ENCODE results near the gene MATN1.

The MATN1 gene

DNA sequence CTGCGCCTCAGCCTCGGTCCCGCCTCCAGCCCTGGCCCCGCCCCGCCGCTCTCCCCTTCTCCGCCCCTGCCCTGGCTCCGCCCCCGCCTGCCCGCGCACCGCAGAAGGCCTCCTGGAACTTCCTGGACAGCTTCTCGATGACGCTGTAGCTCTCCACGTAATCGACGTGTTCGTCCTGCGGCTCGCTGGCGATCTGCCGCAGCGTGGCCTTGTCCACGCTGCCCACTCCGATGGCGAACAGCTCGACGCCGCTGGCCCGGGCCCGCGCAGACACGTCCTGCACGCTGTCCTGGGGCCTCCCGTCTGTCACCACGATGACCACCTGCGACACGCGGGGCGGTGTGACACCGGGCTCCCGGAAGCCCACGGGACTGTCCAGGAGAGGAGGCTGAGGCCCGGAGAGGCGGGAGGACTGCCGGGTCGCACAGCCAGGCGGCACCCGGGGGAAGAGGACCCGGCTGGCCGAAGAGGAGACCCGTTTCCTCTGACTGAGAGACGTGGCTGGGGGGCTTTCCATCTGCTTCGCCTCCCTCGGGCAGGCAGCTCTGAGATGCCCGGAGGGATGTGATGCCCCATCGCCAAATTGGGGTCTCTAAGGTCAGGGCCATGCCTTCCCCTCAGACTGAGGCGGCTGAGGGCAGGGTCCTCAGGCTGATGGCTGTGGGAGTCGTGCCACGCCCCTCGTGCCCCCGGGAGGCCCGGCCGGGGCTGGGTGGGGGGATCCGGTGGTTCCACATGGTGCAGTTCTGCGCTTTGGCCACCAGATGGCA, 4.6 kb downstream of the MATN1 start:
- DNase-seq (ENCODE audit: low spot score), result peak; percentile 87

DNA sequence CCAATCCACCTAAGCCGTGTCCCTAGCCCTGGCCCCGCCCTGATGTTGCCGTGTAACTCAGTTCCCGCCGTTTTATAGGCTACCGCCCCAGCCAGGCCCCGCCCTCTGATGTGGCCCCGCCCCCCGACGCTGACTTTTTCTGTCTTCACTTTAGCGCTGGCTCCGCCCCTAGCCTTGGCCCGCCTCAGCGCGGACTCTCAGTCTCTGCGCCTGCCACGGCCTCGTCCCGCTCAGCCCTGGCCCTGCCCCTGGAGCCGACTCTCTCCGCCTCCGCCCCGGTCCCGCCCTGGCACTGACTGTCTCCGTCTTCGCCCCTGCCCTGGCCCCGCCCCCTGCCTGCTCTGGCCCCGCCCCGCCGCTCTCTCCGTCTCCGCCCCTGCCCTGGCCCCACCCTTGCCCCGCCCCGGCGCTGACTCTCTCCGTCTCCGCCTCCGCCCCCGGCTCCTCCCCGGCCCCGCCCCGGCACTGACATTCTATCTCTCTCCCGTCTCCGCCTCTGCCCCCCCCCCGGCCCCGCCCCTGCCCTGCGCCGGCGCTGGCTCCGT, 5.2 kb downstream of the MATN1 start:
- DNase-seq (ENCODE audit: low spot score), result peak; percentile 98

DNA sequence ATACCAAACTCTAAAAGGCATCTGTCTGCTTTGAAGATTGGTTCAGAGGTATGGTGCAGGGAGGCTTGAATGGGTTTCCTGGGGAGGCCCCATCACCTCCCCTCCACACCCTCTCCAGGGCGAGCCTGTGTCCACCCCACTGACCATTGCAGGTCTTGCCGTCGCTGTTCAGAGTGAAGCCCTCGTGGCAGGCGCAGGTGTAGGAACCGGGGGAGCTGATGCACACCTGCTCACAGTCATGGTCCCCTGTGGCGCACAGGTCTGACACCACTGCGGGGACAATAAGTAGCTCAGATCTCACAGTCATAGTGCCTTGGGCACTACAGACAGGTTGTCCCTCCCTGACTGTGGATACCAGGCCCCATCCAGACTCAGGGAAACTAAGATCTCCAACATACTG, 6.7 kb downstream of the MATN1 start:
- no peak for DNase-seq (ENCODE audit: low spot score)

DNA sequence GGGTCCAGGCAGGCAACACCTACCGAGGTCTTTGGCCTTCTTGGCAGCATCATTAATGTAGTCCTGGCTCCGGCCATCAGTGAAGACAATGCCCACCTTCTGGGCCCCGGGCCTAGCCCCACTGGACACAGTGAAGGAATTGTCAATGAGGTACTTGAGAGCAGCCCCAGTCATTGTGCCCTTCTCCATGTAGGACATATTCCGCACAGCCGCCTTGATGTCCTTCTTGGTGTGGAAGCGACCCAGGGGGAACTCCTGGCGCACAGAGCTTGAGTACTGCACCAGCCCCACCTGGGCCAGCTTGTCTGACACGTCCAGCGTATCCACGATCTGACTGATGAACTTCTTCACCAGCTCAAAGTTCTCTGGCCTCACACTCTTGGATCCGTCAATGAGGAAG, 7.5 kb downstream of the MATN1 start:
- DNase-seq (ENCODE audit: low spot score), result no peak

DNA sequence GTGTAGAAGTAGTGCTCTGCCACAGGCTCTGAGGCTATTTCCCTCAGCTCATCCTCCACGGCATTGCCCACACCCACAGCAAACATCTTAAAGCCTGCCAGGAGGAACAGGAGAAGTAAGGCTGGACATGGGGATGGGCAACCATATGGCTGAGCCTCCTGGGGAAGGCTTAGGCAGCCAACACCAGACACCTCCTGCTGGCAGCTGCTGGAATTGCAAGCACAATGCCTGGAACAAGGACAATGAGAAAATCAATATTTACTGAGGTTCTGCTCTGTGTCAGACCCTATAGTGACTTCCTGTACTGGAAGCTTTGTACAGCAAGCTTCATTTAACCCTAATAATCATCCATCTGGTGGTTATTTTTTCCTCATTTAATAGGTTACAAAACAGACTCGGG, 8.2 kb downstream of the MATN1 start:
- no peak for DNase-seq (ENCODE audit: low spot score)

DNA sequence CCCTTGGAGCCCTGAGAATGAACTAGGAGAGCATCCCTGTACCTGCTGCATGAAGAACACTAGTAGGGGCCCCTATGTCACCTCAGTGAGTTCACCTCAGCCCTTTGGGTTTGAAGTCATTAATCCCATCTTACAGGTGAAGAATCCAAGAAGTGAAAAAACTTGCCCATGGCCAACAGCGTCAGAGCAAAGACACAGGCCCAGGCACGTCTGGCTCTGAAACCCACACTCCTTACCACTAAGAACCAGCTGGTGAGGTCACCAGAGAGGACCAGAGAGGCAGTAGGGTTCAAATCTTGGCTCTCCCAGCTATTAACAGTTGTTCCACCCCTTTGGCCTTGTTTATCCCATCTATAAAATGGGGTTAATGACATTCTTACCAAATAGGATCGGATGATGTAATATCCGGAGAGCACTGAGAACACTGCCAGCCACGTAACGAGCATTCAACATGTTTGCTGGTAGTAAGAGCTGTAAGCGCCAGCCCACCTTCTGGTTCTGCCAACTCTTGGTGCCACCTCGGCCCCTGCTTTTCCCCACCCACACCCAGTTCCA, 8.8 kb downstream of the MATN1 start:
- no peak for DNase-seq (ENCODE audit: low spot score)

DNA sequence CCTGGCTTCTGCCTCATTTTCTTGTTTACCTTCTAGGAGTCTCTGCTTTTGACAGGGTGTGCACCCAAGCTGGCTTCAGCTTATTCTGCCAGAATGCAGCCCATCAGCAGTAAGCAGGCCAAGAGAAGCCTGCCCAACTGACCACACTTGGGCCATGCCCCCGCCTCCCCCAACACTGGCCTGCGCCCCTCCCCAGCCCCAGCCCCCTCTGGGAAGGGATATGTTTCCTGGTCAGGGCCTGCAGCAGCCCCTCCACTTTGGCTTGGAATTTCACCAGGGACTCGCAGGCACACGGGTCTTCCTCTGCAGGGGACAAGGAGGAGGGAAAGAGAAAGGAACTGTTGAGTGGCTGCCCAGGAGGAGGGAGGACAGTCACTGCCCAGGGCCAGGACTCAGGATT, 9.4 kb downstream of the MATN1 start:
- no peak for DNase-seq (ENCODE audit: low spot score)

DNA sequence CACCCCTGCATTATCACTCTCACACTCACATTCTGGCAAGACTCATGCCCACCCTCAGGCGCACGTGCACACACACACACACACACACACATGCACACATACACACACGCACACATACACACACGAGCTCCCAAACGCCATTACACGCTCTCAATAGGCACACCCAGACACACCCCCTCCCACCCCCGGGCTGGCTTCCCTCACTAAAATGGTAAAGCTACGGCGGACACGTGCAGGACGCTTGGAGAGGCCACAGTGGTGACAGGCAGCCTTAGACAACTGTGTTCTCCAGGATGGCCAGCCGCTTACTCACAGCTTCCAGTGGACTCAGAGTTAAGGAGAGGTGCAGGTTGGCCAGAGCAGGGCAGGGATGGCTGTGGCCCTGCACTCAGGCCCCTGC, 10.1 kb downstream of the MATN1 start:
- no peak for DNase-seq (ENCODE audit: low spot score)

DNA sequence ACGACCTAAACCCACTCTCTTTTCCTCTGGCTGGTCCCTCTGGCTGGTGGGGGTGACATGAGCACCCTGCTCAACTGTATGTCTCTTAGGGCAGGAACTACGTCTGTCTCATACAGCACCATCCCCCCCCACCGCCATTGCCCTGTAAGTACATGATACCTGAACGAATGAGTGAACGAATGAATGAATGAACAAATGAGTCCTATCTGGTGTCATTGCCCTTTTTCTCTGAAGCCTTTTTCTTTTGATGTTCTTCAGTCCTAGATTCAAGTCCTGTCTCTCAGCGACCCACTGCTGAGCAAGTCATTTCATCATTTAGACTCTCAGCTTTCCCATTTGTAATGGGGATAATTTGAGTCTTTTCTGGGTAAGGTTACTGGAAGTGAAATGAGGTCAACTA, 10.8 kb downstream of the MATN1 start:
- DNase-seq (ENCODE audit: low spot score), result no peak

DNA sequence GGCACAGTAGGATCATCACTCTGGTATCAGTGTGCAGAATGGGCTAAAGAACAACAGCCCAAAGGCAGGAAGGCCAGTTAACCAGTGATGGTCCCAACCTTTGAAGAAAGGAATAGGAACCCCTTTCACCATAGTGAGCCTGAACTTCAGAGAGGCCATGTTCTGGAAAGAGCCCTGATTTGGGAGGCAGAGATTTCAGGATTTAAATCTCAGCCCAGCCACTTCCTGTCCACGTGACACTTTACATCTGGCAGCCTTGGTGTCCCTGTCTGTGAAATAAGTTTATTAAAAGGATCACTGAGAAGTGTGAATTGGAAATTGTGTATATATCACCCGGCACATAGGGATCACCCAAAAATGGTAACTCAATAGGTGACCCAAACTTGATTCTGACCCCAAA, 13.0 kb downstream of the MATN1 start:
- no peak for DNase-seq (ENCODE audit: low spot score)

DNA sequence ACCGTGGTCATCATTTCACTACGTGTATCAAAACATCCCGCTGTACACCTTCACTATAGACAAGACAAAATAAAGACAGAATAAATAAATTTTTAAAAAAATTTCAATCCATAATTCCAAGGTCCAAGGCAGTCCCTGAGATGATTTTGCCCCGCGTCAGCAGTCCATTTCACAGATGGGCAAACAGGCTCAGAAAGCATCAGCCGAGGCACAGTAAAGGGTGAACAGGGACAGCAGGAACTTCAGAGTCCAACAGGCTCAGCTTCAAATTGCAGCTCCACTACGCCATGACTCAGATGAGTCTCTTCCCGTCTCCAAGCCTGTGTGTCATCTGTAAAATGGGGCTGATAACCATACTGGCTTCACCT, 15.0 kb downstream of the MATN1 start:
- DNase-seq (ENCODE audit: low spot score), result no peak

DNA sequence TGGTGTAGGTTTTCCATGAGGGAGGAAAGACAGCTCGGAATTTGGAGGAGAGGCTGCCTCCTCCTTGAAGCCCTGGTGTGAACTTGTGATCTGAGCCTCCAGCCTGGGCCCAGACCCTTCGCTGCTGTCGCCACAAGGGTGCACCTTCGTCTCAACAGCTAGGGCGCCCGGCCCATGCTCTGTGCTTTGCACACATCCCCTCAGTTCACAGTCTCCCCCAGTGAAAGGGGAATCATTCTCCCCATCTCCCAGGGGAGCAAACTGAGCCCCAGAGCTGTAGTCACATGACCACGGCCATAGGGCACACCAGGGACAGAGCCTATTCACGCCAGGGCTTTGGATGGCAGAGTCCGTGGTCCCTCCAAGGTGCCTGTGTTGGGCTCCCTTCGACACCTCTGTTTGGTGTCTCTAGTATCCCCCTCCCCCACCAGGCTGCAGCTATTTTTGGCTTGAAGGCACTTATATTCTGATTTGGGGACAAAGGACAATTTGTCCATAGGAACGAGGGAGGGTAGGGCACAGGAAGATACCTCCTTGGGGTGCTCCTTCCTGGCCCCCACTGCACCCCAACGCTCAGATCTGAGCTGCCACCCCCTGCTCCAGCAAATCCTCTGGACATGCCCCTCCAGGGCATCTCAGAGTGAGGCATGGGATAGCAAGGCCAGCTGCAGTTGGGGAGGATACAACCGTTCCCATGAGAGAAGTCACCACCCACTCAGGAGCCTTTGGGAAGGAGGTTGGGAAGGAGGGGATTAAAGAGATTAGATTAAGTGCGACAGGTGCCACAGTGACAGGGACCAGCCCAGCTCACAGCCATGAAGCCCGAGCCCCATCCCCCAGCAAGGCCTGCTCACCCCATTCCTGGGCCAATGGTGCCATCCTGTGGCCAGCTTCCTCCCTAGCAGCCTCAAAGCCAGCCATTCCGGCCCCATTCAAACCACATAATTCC, 15.7 kb downstream of the MATN1 start:
- peak; percentile 77 for DNase-seq (ENCODE audit: low spot score)

DNA sequence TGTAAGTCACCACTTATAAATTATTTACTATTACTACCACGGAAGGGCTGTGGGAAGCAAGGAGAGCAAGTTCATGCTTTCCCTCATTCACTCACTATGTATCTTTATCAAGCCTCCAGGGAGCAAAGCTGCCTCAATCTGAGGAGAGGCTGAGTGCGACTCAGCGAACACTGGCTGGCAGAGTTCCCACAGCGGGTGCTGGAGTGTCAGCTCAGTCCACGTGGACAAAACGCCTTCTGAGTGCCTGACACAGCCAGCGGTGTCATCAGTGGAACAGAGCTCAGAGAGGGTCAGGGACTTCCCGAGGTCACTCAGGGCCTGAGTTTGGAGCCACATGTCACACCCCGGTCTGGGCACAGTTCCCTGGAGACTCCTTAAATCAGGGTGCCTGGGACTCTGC, 16.9 kb downstream of the MATN1 start:
- DNase-seq (ENCODE audit: low spot score), result no peak

DNA sequence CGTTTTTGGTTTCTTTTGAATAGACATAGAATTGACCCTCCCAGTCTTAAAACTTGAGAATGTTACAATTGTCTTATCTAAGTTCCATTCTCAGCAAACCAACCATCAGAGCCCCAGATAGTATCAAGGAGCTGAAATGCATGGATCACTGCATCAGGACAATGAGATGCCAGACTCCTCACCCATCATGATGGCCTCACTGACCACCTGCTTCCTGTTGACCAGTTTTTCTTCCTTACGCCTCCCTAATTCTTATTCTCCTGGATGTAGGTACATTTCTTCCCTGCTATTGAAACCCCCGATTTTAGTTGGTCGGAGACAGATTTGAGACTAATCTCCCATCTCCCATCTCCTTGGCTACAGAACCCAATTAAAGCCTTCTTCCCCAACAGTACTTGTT, 17.7 kb downstream of the MATN1 start:
- DNase-seq (ENCODE audit: low spot score), result no peak

DNA sequence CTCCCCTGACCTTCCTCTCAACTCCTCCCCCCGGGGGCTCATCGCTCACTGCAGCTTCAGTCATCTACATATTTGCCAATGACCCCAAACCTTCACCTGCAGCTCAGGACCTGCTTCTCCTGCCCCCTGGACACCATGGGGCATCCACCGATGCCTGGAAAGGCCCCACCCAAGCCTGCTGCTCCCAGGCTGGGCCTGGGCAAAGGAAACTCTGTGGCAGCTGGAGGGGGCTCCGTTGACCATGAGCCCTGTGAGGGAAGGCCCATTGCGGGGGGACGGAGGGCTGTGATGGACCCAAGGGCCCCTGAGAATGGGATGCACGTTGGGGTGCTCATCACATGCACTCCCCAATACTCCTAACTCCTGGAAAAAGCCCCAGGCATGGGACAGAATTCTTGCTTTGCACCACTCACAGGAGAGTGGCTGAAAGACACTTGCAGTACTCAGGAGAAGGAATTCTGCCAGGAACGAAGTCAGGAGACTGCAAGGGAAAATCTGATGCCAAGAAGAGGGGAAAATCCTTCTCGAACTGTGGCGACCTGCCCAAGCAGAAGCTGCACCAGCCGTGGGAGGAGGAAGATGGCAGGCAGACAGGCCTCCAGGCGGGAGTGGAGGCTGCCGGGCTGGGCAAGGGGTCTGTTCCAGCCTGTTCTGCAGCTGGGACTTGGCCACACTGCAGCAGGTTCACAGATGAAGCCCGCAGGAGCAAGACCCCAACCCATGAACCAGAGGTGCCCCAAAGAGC, 18.4 kb downstream of the MATN1 start:
- no peak for DNase-seq (ENCODE audit: low spot score)

DNA sequence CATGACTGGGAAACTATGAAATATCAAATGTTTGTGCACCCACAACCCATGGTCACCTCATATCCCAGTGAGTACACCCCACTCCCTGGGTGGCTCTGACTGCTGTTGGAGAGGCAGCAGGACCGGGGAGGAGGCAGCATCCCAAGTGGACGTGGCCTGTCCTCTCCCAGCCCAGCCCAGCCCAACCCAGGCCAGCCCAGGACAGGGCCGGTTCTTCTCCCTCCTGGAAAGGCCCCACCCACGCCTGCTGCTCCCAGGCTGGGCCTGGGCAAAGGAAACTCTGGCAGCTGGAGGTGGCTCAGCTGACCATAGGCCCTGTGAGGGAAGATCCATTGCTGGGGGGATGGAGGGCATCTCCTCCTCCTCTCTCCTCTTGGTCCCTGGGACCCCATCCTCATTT, 19.1 kb downstream of the MATN1 start:
- DNase-seq (ENCODE audit: low spot score), result no peak

DNA sequence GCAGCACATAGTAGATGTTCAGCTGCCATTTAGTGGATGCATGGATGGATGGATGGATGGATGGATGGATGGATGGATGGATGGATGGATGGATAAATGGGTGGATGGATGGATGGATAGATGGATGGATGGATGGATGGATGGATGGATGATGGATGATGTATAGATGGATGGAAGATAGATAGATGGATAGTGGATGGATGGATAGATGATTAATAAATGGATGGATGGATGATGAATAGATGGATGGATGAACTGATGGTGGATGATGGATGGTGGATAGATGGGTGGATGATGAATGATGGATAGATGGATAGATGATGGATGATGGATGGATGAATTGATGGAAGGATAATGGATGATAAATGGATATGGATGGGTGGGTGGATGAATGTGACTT, 20.6 kb downstream of the MATN1 start:
- no peak for DNase-seq (ENCODE audit: low spot score)

DNA sequence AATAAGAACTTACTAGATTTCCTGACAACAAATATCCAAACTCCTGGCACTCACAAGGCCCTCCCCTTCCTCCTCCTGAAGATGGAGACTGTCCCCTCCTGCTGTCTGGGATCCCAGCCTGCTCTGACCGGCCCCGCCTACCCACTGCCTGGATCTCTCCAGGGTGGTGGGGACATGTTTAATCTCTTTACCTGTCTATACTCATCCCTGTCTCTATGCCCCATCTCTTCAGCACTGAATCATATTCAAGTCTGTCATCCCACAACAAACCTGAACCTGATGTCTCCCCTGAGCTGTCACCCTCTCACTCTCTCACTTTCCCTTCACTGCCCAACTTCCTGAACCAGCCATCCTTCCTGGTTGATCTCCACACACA, 22.1 kb downstream of the MATN1 start:
- DNase-seq (ENCODE audit: low spot score), result no peak

DNA sequence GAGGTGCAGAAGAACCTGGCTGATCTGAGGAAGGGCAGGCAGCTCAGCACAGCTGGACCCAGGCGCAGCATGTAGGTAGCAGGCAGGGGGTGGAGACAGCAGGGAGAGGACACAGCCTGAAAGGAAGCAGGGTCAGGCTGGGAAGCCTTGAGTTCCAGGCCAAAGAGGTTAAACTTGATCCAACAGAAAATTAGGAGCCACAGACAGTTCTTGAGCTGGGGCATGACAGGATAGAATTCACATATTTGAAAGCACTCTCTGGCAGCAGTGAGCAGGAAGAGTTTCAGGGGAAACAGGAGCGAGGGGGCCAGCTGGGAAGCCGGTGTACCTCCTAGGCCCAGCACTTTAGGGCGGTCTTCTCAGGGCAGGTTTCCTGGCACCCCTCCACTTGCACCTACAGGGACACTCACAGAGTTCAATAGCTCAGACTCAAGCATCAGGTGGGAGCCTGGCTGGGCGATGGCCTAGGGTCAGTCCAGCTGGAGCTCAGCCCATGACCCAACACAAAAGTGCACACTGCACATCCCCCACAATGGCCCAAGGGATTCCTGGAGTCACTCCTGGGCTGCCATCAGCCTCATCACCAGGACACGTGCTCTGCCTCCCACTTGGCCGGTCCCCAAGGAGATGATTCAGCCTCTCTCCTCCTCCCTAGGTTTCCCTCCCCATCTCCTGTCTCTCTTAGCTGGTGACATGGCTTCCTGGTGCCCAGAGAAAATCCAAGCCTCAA, 22.7 kb downstream of the MATN1 start:
- no peak for DNase-seq (ENCODE audit: low spot score)

DNA sequence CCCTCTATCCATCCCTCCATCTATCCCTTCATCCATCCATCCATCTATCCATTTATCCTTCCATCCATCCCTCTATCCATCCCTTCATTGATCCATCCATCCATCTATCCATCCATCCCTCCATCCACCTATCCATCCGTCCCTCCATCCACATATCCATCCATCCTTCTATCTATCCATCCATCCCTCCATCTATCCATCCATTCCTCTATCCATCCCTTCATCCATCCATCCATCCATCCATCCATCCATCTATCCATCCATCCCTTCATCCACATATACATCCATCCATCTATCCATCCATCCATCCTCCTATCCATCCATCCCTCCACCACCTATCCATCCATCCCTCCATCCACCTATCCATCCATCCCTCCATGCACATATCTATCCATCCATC, 23.6 kb downstream of the MATN1 start:
- DNase-seq (ENCODE audit: low spot score), result no peak

DNA sequence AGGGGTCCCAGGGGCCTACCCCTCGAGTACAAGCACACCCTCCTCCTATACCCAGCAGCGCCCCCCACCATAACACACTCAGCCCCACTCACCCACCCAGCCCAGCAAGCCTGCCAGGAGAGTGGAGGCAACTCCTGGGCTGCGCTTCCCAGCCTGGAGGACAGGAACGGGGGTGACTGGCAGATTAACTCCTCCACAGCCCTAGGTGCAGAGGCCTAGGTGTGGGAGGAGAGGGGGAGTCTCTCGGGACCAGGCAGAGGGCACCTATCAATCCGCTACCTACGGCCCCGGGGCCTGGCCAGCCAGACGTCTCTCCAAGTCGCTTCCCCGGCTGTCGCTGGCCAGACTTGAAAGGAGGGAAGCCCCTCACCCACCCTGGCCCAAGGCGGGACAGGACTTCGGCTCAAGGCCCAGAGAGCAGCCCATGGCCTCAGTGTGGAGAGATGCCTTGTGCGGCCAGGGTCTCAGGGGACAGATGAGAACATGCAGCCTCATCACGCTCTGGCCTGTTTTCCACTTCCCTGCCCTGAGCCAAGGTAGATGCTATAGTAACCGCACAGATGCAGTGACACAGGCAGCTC, 24.9 kb downstream of the MATN1 start:
- DNase-seq (ENCODE audit: low spot score), result no peak
